HCT116 (cell line): ENCODE data around the gene PCDH17.

Experiments
- ATF3 ChIP-seq: IDR thresholded peaks from 2 replicates; pipeline ENCODE4 v1.6.1; 2012
- CEBPB ChIP-seq: IDR thresholded peaks from 2 replicates; pipeline ENCODE4 v1.6.1; 2012; ENCODE audit warnings: low read depth
- CTCF ChIP-seq, 3 experiments: fragments of 200-600 bp in 1 of 3; sonication (generic) in 1 of 3; IDR thresholded peaks in 2 of 3; conservative IDR thresholded peaks in 1 of 3; 2 replicates each; pipeline ENCODE4 v1.5.1; 2012 to 2017; ENCODE audit warnings: low read depth in 2 of 3, low read length in 2 of 3, antibody characterized with exemption in 1 of 3, borderline replicate concordance in 1 of 3, control low read depth in 1 of 3, mild to moderate bottlenecking in 1 of 3, mixed read lengths in 1 of 3, mixed run types in 1 of 3, moderate library complexity in 1 of 3; ENCODE audit not compliant: insufficient read depth in 1 of 3
- EGR1 ChIP-seq: IDR thresholded peaks from 2 replicates; pipeline ENCODE4 v1.6.1; 2012; ENCODE audit warnings: low read depth
- EZH2 ChIP-seq: fragments of 200-600 bp; sonication (generic); IDR thresholded peaks from 2 replicates; pipeline ENCODE4 v1.6.1; 2017; ENCODE audit warnings: antibody characterized with exemption, mixed run types
- EZH2phosphoT487 ChIP-seq: fragments of 200-600 bp; IDR thresholded peaks from 2 replicates; pipeline ENCODE4 v1.6.1; 2018; ENCODE audit warnings: antibody characterized with exemption, borderline replicate concordance
- MAX ChIP-seq: IDR thresholded peaks from 2 replicates; pipeline ENCODE4 v1.6.1; 2012
- POLR2A ChIP-seq: IDR thresholded peaks from 2 replicates; pipeline ENCODE4 v1.7.0; 2011; ENCODE audit warnings: borderline replicate concordance; ENCODE audit not compliant: insufficient read depth, insufficient read length; ENCODE audit errors: extremely low read depth
- POLR2AphosphoS5 ChIP-seq: IDR thresholded peaks from 2 replicates; pipeline ENCODE4 v1.6.1; 2011; ENCODE audit warnings: mild to moderate bottlenecking, low read depth, low read length, moderate library complexity
- RAD21 ChIP-seq: IDR thresholded peaks from 2 replicates; pipeline ENCODE4 v1.6.1; 2012; ENCODE audit warnings: low read depth, mild to moderate bottlenecking
- SIN3A ChIP-seq: IDR thresholded peaks from 2 replicates; pipeline ENCODE4 v1.6.1; 2012; ENCODE audit warnings: low read depth
- SP1 ChIP-seq: IDR thresholded peaks from 2 replicates; pipeline ENCODE4 v1.6.1; 2012; ENCODE audit warnings: low read depth
- ZBTB33 ChIP-seq: IDR thresholded peaks from 2 replicates; pipeline ENCODE4 v1.6.1; 2011; ENCODE audit warnings: mild to moderate bottlenecking, low read length, moderate library complexity; ENCODE audit not compliant: insufficient replicate concordance; ENCODE audit errors: extremely low read depth

GRCh38 chr13:57632276-57633140 is 964 bp downstream of the PCDH17 start:
- TF ChIP-seq CTCF (IDR thresholded peaks at IDR 0.05 in 2 of 3, conservative IDR thresholded peaks at IDR 0.05 in 1 of 3; ENCODE audit: borderline replicate concordance in 1 of 3, insufficient read depth in 1 of 3, low read depth in 2 of 3, low read length in 2 of 3) (no peak), MAX (no peak), POLR2A (no peak), EGR1 (no peak), EZH2 (no peak), CEBPB (no peak), RAD21 (no peak), ZBTB33 (no peak), SIN3A (no peak), EZH2phosphoT487 (no peak), POLR2AphosphoS5 (no peak), ATF3 (no peak), SP1 (no peak)
